Omental fat pad (tissue), 4 donors: Measurements from ENCODE around the gene MAPK6. TPM values are rescaled to one million over a fixed set of nuclear protein-coding genes. Genes with fewer than 3 reads are reported as not detected.
"Not testable (repeated sequence)": the region's sequence is repeated elsewhere in the genome, so short reads cannot be mapped to it uniquely, and the experiment has no call there.

Experiments
- ATAC-seq: fragments of 150-250 bp; one replicate; pipeline ENCODE4 v1.9.1; 2016; ENCODE audit warnings: mild to moderate bottlenecking, moderate library complexity; ENCODE audit not compliant: low FRiP score
- DNase-seq: peaks from one replicate; pipeline ENCODE4 v3.0.0-alpha.2; 2019; ENCODE audit warnings: low spot score
- CTCF ChIP-seq, 3 donors: fragments of 450-650 bp; IDR thresholded peaks; one replicate each; pipeline ENCODE4 v1.5.1; 2016 to 2017; ENCODE audit warnings: antibody characterized with exemption in 3 of 3, mild to moderate bottlenecking in 3 of 3, moderate library complexity in 2 of 3
- total RNA-seq, 4 donors: library from RNA; depleted of rRNA; stranded (reverse); fragments of >200 nt; gene quantifications; one replicate each; pipeline ENCODE4 v1.1.0, GENCODE V29; 2016

Gene MAPK6
- total RNA-seq, 4 donors from 2014 or later = 20.3 to 44.9 (median 28.9) TPM

GRCh38 chr15:52050416-52050815, 31.4 kb downstream of the MAPK6 start:
- TF ChIP-seq CTCF (IDR thresholded peaks at IDR 0.05) = no peak
- ATAC-seq (no peak), DNase-seq (no peak)

- no peak for ATAC-seq
- no peak for DNase-seq
- no peak for TF ChIP-seq CTCF (IDR thresholded peaks at IDR 0.05)
Observed at GRCh38 chr15:52052066-52052935, 33.3 kb downstream of the MAPK6 start.

GRCh38 chr15:52054381-52054780, 35.4 kb downstream of the MAPK6 start:
- ATAC-seq = no peak
- no peak for TF ChIP-seq CTCF (IDR thresholded peaks at IDR 0.05)

GRCh38 chr15:52054858-52055257, 35.8 kb downstream of the MAPK6 start:
- not testable (repeated sequence) for ATAC-seq

More at GRCh38 chr15:52054381-52054780, 35.4 kb downstream of the MAPK6 start:
- no peak for DNase-seq

GRCh38 chr15:52056001-52056400, 37.0 kb downstream of the MAPK6 start:
- TF ChIP-seq CTCF (IDR thresholded peaks at IDR 0.05) = no peak
- no peak for DNase-seq
- no peak for ATAC-seq

More at GRCh38 chr15:52054858-52055257, 35.8 kb downstream of the MAPK6 start:
- DNase-seq = not testable (repeated sequence)

GRCh38 chr15:52056496-52056895, 37.5 kb downstream of the MAPK6 start:
- ATAC-seq (no peak), DNase-seq (no peak)
- no peak for TF ChIP-seq CTCF (IDR thresholded peaks at IDR 0.05)

- DNase-seq = no peak
- no peak for ATAC-seq
- no peak for TF ChIP-seq CTCF (IDR thresholded peaks at IDR 0.05)
Observed at GRCh38 chr15:52057996-52058395, 39.0 kb downstream of the MAPK6 start.
